CD4-positive, alpha-beta T cell treated with Interleukin-1 beta for 1 hour (primary cell): ENCODE data around the gene MRGPRE.

Experiments
- DNase-seq, 2 donors: peaks; one replicate each; pipeline ENCODE4 v3.0.0-alpha.2; 2020 to 2022

Gene MRGPRE

GRCh38 chr11:3196161-3197043 lies 35.8 kb downstream of the MRGPRE start:
- no peak for DNase-seq

- DNase-seq = no peak
Measured at GRCh38 chr11:3195251-3196160, 36.7 kb downstream of the MRGPRE start.

GRCh38 chr11:3194016-3194816 lies 38.0 kb downstream of the MRGPRE start:
- DNase-seq = no peak

- no peak for DNase-seq
Measured at GRCh38 chr11:3193373-3194015, 38.7 kb downstream of the MRGPRE start.

GRCh38 chr11:3192511-3193372 lies 39.5 kb downstream of the MRGPRE start:
- DNase-seq = no peak

- DNase-seq = no peak
Measured at GRCh38 chr11:3191586-3192324, 40.5 kb downstream of the MRGPRE start.

GRCh38 chr11:3190600-3190999 lies 41.6 kb downstream of the MRGPRE start:
- no peak for DNase-seq

- DNase-seq = no peak
Measured at GRCh38 chr11:3189886-3190583, 42.2 kb downstream of the MRGPRE start.

GRCh38 chr11:3189196-3189843 lies 42.9 kb downstream of the MRGPRE start:
- DNase-seq = no peak

- no peak for DNase-seq
Measured at GRCh38 chr11:3188496-3189195, 43.6 kb downstream of the MRGPRE start.

- no peak for DNase-seq
Measured at GRCh38 chr11:3186166-3186953, 45.9 kb downstream of the MRGPRE start.

- no peak for DNase-seq
Measured at GRCh38 chr11:3184732-3185347, 47.4 kb downstream of the MRGPRE start.

- no peak for DNase-seq
Measured at GRCh38 chr11:3183523-3183922, 48.7 kb downstream of the MRGPRE start.

GRCh38 chr11:3182462-3182852 lies 49.8 kb downstream of the MRGPRE start:
- DNase-seq = no peak

- no peak for DNase-seq
Measured at GRCh38 chr11:3181725-3182461, 50.3 kb downstream of the MRGPRE start.

- no peak for DNase-seq
Measured at GRCh38 chr11:3180869-3181268, 51.3 kb downstream of the MRGPRE start.

- DNase-seq = no peak
Measured at GRCh38 chr11:3178349-3178748, 53.9 kb downstream of the MRGPRE start.
